Measurements from ENCODE around the gene ATP2B2.

DNA sequence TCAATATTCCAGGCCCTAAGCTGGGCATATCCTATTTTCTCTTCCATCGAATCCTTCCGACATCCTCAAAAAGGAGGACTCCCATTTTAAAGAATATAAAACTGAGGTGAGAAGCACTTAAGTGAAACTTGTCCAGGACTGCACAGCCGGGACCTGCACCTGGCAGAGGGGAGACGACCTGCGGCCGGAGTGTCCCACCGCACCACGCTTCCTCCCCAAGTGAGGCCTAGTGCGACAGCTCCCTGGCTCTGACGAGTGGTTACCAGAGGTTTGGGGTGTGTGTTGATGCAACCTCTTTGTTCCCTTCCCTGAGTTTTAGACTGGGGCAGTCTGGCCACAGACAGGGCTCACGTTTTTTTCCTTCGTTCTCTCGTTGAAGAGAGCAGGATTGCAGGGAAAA, 24.9 kb upstream of the ATP2B2 start:
- TF ChIP-seq, protein P1, sequence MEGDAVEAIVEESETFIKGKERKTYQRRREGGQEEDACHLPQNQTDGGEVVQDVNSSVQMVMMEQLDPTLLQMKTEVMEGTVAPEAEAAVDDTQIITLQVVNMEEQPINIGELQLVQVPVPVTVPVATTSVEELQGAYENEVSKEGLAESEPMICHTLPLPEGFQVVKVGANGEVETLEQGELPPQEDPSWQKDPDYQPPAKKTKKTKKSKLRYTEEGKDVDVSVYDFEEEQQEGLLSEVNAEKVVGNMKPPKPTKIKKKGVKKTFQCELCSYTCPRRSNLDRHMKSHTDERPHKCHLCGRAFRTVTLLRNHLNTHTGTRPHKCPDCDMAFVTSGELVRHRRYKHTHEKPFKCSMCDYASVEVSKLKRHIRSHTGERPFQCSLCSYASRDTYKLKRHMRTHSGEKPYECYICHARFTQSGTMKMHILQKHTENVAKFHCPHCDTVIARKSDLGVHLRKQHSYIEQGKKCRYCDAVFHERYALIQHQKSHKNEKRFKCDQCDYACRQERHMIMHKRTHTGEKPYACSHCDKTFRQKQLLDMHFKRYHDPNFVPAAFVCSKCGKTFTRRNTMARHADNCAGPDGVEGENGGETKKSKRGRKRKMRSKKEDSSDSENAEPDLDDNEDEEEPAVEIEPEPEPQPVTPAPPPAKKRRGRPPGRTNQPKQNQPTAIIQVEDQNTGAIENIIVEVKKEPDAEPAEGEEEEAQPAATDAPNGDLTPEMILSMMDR (IDR thresholded peaks at IDR 0.05; ENCODE audit: control extremely low read depth in 1 of 3, insufficient read depth in 1 of 3, low read depth in 1 of 3, low read length in 3 of 3), result no peak
- TF ChIP-seq SP2 (IDR thresholded peaks at IDR 0.05; ENCODE audit: low read length) (no peak), YY1 (IDR thresholded peaks at IDR 0.05; ENCODE audit: low read depth, low read length) (no peak), POLR2AphosphoS5 (IDR thresholded peaks at IDR 0.05; ENCODE audit: low read depth, low read length) (no peak), CEBPB (IDR thresholded peaks at IDR 0.05; ENCODE audit: low read depth, low read length) (no peak)

Data from H1 (cell line).